Measurements from ENCODE around the gene CCL20. TPM values are rescaled to one million over a fixed set of nuclear protein-coding genes. Genes with fewer than 3 reads are reported as not detected.

The CCL20 gene
- total and polyA plus RNA-seq, 2 of the 13 experiments (the other 11 are each of a cell fraction or from before 2014, with no cell fraction given) = 223 to 903 TPM

DNA sequence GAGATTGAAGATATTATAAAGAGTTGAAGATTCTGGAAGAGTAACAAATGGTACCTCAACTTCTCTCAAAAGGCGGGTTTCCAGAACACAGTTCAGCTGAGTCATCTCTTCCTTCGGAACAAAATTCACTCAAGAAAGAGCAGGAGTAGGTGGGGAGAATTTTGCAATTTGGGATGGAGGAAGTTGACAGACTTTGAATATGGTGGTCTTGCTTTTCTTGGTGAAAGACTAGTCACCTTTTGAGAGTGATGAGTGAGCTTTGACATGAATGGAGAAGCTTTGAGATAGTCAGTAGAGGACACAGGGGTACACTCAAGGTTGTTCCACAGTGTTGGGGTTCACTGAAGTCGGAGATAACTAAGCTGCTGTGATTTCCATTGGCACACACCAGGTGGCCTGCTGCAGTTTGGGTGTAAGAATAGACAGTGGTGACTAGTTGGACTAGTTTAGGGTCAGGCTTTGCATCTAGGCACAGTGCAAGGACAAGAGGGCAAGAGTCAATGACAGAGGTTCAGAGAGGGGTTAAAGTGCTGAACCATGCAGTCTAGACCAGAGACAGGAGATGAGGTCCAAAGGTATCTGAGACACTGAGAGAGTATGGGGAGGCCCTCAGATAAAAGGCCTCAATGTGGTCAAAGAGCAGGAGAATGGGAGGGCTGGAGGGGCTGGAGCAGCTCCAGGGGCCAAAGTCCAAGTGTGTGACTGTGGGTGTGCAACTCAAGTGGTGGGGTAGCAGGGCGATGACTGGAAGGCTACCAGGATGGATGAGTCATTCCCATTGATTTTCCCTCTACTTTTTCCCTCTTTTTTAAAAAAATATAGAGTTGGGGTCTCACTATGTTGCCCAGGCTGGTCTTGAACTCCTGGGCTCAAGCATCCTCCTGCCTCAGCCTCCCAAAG lies 7.7 kb downstream of the CCL20 start (continued):
- TF ChIP-seq, protein P1, sequence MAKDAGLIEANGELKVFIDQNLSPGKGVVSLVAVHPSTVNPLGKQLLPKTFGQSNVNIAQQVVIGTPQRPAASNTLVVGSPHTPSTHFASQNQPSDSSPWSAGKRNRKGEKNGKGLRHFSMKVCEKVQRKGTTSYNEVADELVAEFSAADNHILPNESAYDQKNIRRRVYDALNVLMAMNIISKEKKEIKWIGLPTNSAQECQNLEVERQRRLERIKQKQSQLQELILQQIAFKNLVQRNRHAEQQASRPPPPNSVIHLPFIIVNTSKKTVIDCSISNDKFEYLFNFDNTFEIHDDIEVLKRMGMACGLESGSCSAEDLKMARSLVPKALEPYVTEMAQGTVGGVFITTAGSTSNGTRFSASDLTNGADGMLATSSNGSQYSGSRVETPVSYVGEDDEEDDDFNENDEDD (CRISPR knock-in tag; IDR thresholded peaks at IDR 0.05; ENCODE audit: borderline replicate concordance) = peak; percentile 27; the same call in 1 of the 2 replicates
- TF ChIP-seq, protein P2, sequence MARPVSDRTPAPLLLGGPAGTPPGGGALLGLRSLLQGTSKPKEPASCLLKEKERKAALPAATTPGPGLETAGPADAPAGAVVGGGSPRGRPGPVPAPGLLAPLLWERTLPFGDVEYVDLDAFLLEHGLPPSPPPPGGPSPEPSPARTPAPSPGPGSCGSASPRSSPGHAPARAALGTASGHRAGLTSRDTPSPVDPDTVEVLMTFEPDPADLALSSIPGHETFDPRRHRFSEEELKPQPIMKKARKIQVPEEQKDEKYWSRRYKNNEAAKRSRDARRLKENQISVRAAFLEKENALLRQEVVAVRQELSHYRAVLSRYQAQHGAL (CRISPR knock-in tag; IDR thresholded peaks at IDR 0.05; ENCODE audit: not compliant biosample characterization) = no peak
- TF ChIP-seq ZNF34 (CRISPR knock-in tag; IDR thresholded peaks at IDR 0.05; ENCODE audit: borderline replicate concordance) (no peak), JUNB (CRISPR knock-in tag; IDR thresholded peaks at IDR 0.05; ENCODE audit: borderline replicate concordance) (peak; percentile 94), ZFX (CRISPR knock-in tag; IDR thresholded peaks at IDR 0.05; ENCODE audit: low read depth) (peak; percentile 71), ZNF782 (CRISPR knock-in tag; IDR thresholded peaks at IDR 0.05; ENCODE audit: borderline replicate concordance) (no peak), CREM (IDR thresholded peaks at IDR 0.05) (peak; percentile 81), CREM (CRISPR knock-in tag; IDR thresholded peaks at IDR 0.05) (no peak), NFYC (CRISPR knock-in tag; IDR thresholded peaks at IDR 0.05) (no peak), NFYB (CRISPR knock-in tag; IDR thresholded peaks at IDR 0.05) (0 out of 2 replicates have a peak, but pooled peaks have one; percentile 7), GABPA (IDR thresholded peaks at IDR 0.05; ENCODE audit: low read depth, low read length) (no peak), GABPA (CRISPR knock-in tag; IDR thresholded peaks at IDR 0.05; ENCODE audit: low read depth) (peak; percentile 68), ZNF589 (CRISPR knock-in tag; conservative IDR thresholded peaks at IDR 0.05) (peak; percentile 72; the same call in 1 of the 2 replicates), SUZ12 (IDR thresholded peaks at IDR 0.05; ENCODE audit: low read depth, low read length) (no peak)
- TF ChIP-seq, protein P3, sequence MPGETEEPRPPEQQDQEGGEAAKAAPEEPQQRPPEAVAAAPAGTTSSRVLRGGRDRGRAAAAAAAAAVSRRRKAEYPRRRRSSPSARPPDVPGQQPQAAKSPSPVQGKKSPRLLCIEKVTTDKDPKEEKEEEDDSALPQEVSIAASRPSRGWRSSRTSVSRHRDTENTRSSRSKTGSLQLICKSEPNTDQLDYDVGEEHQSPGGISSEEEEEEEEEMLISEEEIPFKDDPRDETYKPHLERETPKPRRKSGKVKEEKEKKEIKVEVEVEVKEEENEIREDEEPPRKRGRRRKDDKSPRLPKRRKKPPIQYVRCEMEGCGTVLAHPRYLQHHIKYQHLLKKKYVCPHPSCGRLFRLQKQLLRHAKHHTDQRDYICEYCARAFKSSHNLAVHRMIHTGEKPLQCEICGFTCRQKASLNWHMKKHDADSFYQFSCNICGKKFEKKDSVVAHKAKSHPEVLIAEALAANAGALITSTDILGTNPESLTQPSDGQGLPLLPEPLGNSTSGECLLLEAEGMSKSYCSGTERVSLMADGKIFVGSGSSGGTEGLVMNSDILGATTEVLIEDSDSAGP (CRISPR knock-in tag; IDR thresholded peaks at IDR 0.05; ENCODE audit: borderline replicate concordance) = peak; percentile 76
- TF ChIP-seq, protein P4, sequence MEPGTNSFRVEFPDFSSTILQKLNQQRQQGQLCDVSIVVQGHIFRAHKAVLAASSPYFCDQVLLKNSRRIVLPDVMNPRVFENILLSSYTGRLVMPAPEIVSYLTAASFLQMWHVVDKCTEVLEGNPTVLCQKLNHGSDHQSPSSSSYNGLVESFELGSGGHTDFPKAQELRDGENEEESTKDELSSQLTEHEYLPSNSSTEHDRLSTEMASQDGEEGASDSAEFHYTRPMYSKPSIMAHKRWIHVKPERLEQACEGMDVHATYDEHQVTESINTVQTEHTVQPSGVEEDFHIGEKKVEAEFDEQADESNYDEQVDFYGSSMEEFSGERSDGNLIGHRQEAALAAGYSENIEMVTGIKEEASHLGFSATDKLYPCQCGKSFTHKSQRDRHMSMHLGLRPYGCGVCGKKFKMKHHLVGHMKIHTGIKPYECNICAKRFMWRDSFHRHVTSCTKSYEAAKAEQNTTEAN (CRISPR knock-in tag; conservative IDR thresholded peaks at IDR 0.05) = peak; percentile 94
- TF ChIP-seq, protein P5, sequence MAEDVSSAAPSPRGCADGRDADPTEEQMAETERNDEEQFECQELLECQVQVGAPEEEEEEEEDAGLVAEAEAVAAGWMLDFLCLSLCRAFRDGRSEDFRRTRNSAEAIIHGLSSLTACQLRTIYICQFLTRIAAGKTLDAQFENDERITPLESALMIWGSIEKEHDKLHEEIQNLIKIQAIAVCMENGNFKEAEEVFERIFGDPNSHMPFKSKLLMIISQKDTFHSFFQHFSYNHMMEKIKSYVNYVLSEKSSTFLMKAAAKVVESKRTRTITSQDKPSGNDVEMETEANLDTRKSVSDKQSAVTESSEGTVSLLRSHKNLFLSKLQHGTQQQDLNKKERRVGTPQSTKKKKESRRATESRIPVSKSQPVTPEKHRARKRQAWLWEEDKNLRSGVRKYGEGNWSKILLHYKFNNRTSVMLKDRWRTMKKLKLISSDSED (CRISPR knock-in tag; IDR thresholded peaks at IDR 0.05) = no peak
